ENCODE measurements around the gene RAB11FIP4.

The RAB11FIP4 gene

GRCh38 chr17:31398381-31399311 lies 7.2 kb downstream of the RAB11FIP4 start:
- no peak for DNase-seq (ENCODE audit: low read depth)
- no peak for TF ChIP-seq CTCF (conservative IDR thresholded peaks at IDR 0.05; ENCODE audit: control insufficient read depth, insufficient read depth, low read depth, low read length)

GRCh38 chr17:31400481-31400950 lies 9.0 kb downstream of the RAB11FIP4 start:
- H3K4me3 ChIP-seq (ENCODE audit: control insufficient read depth, low read depth, low read length): no peak overlapping the region
- no peak for TF ChIP-seq CTCF (conservative IDR thresholded peaks at IDR 0.05; ENCODE audit: control insufficient read depth, insufficient read depth, low read depth, low read length)
- no peak for DNase-seq (ENCODE audit: low read depth)

More at GRCh38 chr17:31398381-31399311, 7.2 kb downstream of the RAB11FIP4 start:
- no peak overlapping the region for H3K4me3 ChIP-seq (ENCODE audit: control insufficient read depth, low read depth, low read length)

- no peak overlapping the region for H3K4me3 ChIP-seq (ENCODE audit: control insufficient read depth, low read depth, low read length)
- TF ChIP-seq CTCF (conservative IDR thresholded peaks at IDR 0.05; ENCODE audit: control insufficient read depth, insufficient read depth, low read depth, low read length): no peak
These were observed 10.2 kb downstream of the RAB11FIP4 start for GRCh38 chr17:31401456-31402254.

GRCh38 chr17:31404028-31404949 lies 12.8 kb downstream of the RAB11FIP4 start:
- DNase-seq (ENCODE audit: low read depth): no peak
- H3K4me3 ChIP-seq (ENCODE audit: control insufficient read depth, low read depth, low read length): no peak overlapping the region
- no peak for TF ChIP-seq CTCF (conservative IDR thresholded peaks at IDR 0.05; ENCODE audit: control insufficient read depth, insufficient read depth, low read depth, low read length)

More at GRCh38 chr17:31401456-31402254, 10.2 kb downstream of the RAB11FIP4 start:
- no peak for DNase-seq (ENCODE audit: low read depth)

GRCh38 chr17:31405890-31406371 lies 14.5 kb downstream of the RAB11FIP4 start:
- no peak for TF ChIP-seq CTCF (conservative IDR thresholded peaks at IDR 0.05; ENCODE audit: control insufficient read depth, insufficient read depth, low read depth, low read length)
- H3K4me3 ChIP-seq (ENCODE audit: control insufficient read depth, low read depth, low read length): no peak overlapping the region
- DNase-seq (ENCODE audit: low read depth): no peak

All from fibroblast of mammary gland (primary cell).